GM19455 (cell line): ENCODE results near the gene ERC2.
A peak's percentile ranks its signal among the peaks of the same experiment; 100 is the strongest.
"Not testable (repeated sequence)": the region's sequence is repeated elsewhere in the genome, so short reads cannot be mapped to it uniquely, and the experiment has no call there.

Experiments used
- ATAC-seq: cut with Tn5 transposase; IDR thresholded peaks from one replicate; pipeline ENCODE4 v1.9.1; 2021; ENCODE audit not compliant: unreplicated experiment

ERC2 gene

DNA sequence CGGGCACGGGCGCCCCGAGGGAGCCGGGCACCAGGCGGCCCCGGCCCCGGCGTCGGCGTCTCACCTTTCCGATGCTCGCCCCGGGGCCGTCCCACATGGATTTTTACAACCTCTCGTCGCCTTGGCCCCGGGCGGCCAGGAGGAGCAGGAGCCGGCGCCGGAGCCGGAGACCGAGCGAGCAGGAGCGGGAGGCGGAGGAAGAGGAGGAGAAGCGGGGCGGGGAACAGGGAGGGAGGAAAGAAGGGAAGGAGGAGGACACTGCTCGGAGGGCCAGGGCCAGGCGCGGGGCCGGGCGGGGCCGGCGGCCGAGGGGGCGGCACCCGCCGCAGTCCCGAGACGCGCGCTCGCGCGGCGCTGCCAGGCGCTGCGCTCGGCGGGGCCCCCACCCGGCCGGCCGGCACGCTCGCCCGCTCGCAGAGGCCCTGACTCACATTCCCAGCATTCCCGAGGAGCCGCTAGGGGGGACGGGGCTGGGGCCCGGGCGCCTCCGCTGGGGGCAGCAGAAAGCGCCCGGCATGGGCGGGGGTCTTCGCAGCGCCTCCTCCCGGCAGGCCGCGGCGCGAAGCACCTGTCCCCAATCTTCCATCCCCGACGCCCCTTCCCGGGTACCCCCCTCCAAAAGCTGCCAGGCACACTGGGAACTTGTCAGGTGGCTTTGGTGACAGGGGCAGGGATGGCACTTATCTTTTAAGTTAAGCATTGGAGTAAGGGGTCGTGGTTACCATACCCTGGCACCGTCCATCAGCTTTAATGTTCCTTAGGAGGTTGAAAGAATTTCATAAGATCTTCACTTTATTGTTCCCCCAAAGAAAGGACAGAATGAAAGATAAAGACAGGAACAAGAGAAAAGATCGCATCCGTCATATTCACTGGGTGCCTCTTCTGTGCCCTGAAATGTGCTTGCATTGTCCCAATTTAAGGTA, at the start of gene ERC2:
Gene ERC2, minus strand, starts transcription at position 284 of the 923 bp plus-strand sequence.
- ATAC-seq: no peak

DNA sequence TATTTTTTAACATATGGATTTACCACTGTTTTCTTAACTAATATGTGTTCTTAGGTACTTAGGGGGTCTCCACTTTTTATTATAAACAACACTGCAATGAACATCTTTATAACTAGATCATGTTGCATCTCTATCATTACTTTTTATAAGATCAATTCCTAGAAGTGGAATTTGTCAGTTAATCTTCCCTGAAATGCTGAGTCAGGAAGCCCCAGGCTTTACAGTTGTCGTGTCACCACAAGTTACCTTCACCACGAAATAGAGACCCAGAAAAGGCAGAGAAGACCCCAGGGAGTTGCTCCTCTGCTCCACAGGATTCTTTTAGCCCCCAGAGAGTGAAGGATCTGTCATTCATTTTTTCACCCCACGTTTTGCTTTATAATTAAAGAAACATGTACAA, 34.5 kb upstream of the ERC2 start:
- no peak for ATAC-seq

GRCh38 chr3:56496376-56496775, 28.1 kb upstream of the ERC2 start:
- not testable (repeated sequence) for ATAC-seq

GRCh38 chr3:56494679-56495322, 26.5 kb upstream of the ERC2 start:
- peak; percentile 96 for ATAC-seq

DNA sequence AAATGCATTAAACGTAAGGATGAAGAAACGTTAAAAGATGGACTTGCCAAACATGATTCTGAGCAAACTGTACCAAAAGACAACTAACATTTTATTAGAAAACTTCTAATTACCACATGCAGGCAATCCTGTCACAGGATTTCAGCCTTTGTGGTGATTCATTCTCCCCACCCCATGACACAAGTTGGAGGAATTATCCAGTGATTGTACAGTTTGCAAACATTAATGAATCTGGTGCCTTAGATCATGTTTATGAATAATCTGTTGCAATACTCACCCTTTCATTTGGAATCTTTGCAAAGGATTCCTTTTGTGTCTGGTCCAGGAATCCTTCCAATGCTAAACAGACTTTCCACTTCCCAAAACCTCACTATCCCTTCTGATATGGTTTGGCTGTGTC, 23.3 kb upstream of the ERC2 start:
- ATAC-seq: no peak

DNA sequence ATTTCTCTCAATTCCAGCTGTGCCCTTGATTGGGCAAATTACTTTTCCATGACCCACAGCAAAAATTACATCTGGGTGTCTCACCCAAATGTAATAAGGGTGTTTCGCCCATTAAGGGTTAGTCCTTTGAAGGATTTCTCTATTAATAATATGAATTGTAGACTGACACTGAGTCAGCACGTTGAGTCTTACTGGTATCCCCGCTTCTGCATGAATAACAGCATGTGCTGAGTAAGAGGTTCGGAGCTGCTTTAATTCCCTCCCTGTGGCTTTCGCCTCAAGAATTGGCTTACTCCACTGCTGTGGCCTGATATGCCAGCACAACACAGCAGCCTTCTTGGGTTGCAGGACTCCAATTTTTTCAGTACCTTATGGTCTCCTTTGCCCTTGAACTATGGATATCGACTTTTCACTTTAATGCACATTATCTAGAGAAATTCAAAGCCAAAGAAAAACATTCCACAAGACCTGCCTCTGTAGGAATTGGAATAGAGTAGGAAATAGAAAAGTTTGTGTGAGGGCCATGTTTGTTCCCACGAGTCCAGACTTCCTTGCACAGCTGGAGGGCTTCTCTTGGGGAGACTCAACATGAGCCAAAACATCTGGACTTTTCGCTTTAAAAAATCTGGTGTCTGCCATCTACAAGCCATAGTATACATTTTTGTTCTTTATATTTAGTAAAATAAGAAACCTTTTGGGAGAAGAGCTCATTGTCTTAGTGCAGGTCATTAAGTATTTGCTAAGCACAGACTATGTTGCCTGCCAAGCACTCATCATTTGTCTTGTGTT, 20.7 kb upstream of the ERC2 start:
- no peak for ATAC-seq

DNA sequence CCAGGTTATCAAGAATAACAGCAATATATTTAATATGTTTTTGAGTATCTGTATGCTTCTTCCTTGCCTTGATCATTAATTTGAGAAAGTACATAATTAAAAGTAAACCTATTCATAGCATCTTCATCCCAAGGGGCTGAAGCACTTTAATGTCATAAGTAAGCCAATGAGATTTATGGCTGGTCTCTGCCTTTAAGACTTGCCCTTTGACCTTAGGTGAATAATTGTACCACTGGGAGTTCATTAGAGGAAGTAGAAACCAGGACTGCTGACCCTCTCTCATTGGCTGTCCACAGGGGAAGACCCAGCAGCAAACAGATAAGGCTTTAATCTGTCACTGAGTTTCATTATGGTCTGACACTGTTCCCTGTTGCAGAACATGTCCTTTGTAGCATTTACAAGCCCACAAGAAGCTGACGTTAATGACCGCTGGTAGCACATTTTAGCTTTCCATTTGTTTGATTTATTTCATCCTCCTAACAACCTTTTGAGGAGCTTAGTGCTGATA, 16.3 kb upstream of the ERC2 start:
- no peak for ATAC-seq

GRCh38 chr3:56484122-56484521, 15.9 kb upstream of the ERC2 start:
- ATAC-seq: no peak

GRCh38 chr3:56477646-56478045, 9.4 kb upstream of the ERC2 start:
- no peak for ATAC-seq

DNA sequence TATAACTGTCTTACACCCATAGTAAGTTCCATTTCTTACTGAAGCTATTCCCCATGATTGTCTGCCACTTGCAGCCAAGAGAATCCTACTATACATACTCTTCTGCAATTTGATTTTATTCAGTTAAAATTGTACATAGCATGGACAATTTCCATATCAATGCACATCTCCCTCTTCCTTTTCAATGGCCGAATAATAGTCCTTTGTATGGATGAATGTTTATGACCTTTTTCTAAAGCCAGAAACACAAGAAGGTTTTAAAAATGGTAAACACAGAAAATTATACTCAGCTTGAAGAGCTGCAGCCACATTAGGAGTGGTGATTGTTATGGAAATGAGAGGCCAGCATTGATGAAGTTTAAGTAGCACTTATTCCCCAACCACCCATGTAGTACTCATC, 8.5 kb upstream of the ERC2 start:
- no peak for ATAC-seq

DNA sequence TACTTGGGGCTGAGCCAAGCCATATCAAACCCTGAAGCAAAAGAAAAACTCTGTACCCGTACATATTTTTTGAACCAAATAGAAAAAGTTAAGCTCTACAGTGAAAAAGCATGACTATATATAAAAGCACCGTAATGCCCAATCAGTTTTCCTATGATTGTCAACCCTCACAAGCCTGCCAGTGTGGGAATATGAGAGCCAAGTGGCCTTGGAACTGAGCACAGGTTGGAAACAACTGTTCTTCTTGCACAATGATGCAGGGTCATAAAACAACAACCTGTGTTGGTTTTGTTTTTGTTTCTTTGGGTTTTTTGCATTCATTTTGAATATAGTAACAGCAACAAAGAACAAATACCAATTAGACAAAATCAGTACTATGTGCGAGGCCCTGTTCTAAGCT, 3.5 kb upstream of the ERC2 start:
- ATAC-seq: no peak

- ATAC-seq: no peak
Measured at GRCh38 chr3:56469141-56469540, 874 bp upstream of the ERC2 start.

- no peak for ATAC-seq
Measured at GRCh38 chr3:56467801-56468183, 475 bp downstream of the ERC2 start.

- ATAC-seq: no peak
Measured at GRCh38 chr3:56467108-56467507, 1.2 kb downstream of the ERC2 start.

GRCh38 chr3:56459719-56460118, 8.5 kb downstream of the ERC2 start:
- no peak for ATAC-seq

DNA sequence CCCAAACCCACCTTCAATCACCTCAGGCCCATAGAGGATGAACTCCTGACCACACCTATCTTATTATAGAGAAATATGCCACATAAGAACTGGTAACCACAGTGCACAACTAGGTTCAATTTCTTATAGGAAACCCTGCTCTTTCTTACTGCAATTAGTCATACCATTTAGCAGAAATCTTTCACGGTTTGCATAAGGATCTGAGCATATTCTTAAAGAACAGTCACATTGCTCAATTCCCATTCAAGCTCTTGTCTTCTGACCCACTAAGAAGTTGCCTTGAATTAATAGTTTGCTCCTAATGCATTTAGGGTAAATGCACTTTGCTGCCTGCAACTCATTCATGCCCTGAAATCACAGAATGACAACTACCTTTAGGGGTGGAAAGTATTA, 9.2 kb downstream of the ERC2 start:
- ATAC-seq: no peak

GRCh38 chr3:56458496-56459103, 9.7 kb downstream of the ERC2 start:
- ATAC-seq: no peak

DNA sequence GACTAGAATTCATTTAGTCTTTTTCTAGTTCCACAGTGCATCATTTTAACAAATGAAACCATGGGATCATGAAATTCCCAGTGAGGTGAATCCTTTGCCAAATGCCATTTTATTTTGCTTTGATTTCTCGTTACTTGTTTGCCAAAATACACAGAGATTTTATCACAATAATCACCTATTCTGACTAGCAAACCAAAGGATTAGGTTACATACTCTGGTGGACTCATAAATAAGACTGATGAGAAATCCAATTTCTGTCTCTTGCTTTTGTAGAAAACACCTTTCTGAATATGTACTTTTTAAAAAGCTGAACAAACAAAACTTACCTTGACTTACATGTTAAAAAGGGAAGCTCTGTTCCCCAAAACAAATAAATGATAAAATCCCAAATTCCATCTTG, 12.2 kb downstream of the ERC2 start:
- ATAC-seq: no peak

DNA sequence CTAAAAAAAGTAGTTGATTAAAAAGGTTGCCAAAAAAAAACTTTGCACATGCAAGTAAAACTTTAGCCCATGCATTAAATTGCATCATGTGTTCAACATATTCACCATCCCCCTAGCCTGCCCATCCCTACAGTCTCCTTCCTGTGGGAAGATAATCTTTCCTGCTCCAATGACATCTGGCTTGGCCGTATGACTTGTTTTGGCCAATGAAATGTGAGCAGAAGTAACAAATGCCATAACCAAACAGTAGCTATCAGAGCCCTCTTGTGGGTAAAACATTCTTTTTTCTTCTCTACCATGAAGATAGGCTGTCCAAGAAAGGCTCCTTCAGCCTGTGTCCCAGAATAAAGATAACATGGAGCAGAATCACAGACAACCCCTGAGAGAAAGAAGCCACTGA, 15.3 kb downstream of the ERC2 start:
- ATAC-seq: no peak

- ATAC-seq: no peak
Measured at GRCh38 chr3:56452085-56452484, 16.2 kb downstream of the ERC2 start.

DNA sequence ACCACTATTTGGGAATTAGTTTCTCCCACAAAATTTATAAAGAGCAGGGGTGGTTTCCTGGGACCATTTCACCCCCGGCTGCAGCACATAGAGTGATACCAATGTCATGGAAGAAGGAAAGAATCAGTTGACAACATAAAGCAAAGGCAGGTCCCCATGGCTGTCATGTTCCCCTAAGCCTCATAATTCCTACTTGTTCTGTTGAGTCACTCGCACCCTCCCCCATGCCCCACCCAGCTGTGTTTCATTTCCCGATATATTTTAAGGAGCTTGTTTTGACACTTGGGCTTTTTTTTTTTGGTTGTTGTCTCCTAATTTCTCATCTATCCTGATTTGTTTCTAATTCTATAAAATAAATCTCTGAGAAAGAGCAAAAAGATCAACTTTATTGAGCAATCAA, 24.9 kb downstream of the ERC2 start:
- no peak for ATAC-seq
